CD4-positive, alpha-beta T cell treated with Interleukin-1 beta for 1 hour (primary cell): Measurements from ENCODE around the gene SEPTIN12.

Experiments
- DNase-seq, 2 donors: peaks; one replicate each; pipeline ENCODE4 v3.0.0-alpha.2; 2020 to 2022

Gene SEPTIN12

GRCh38 chr16:4783251-4783950, 4.7 kb downstream of the SEPTIN12 start:
- DNase-seq, result no peak

- no peak for DNase-seq
Observed at GRCh38 chr16:4780235-4780634, 7.9 kb downstream of the SEPTIN12 start.

- no peak for DNase-seq
Observed at GRCh38 chr16:4778050-4778392, 10.1 kb downstream of the SEPTIN12 start.

- DNase-seq, result no peak
Observed at GRCh38 chr16:4777339-4778049, 10.7 kb downstream of the SEPTIN12 start.

- DNase-seq, result no peak
Observed at GRCh38 chr16:4776141-4776705, 11.9 kb downstream of the SEPTIN12 start.

- no peak for DNase-seq
Observed at GRCh38 chr16:4775005-4775404, 13.1 kb downstream of the SEPTIN12 start.

- no peak for DNase-seq
Observed at GRCh38 chr16:4772351-4772750, 15.8 kb downstream of the SEPTIN12 start.

GRCh38 chr16:4771646-4772045, 16.5 kb downstream of the SEPTIN12 start:
- DNase-seq, result no peak

- DNase-seq, result no peak
Observed at GRCh38 chr16:4769306-4769638, 18.9 kb downstream of the SEPTIN12 start.

- peak; percentile 87 to 89 for DNase-seq
Observed at GRCh38 chr16:4768549-4769305, 19.4 kb downstream of the SEPTIN12 start.

GRCh38 chr16:4767872-4768548, 20.1 kb downstream of the SEPTIN12 start:
- peak in 1 of 2 donors; percentile 12 for DNase-seq

GRCh38 chr16:4766875-4767628, 21.1 kb downstream of the SEPTIN12 start, which contains the start of gene ZNF500:
Gene ZNF500 (minus strand): TSS chr16:4767162. CDS start chr16:4765978, 1,184 bp downstream.
- peak; percentile 95 to 97 for DNase-seq

GRCh38 chr16:4765511-4766474, 22.4 kb downstream of the SEPTIN12 start:
- DNase-seq, result no peak

GRCh38 chr16:4763791-4764190, 24.4 kb downstream of the SEPTIN12 start:
- DNase-seq, result no peak

GRCh38 chr16:4762205-4762604, 25.9 kb downstream of the SEPTIN12 start:
- no peak for DNase-seq

- no peak for DNase-seq
Observed at GRCh38 chr16:4760221-4760910, 27.8 kb downstream of the SEPTIN12 start.

GRCh38 chr16:4755687-4756086, 32.5 kb downstream of the SEPTIN12 start:
- no peak for DNase-seq

- no peak for DNase-seq
Observed at GRCh38 chr16:4754865-4755264, 33.3 kb downstream of the SEPTIN12 start.

- DNase-seq, result no peak
Observed at GRCh38 chr16:4753227-4753626, 34.9 kb downstream of the SEPTIN12 start.
